H9 (cell line): Measurements from ENCODE around the gene ATAD3B. TPM values are rescaled to one million over a fixed set of nuclear protein-coding genes. Genes with fewer than 3 reads are reported as not detected.

Source experiments
- DNase-seq: peaks from one replicate; pipeline ENCODE4 v3.0.0-alpha.2; 2017
- H2AFZ ChIP-seq: one replicate; pipeline ENCODE4 v1.6.1; 2013; ENCODE audit warnings: mild to moderate bottlenecking, low read length, control low read depth, moderate library complexity
- H2AK5ac ChIP-seq: 2 replicates; pipeline ENCODE4 v1.6.1; 2013; ENCODE audit warnings: low read length, control low read depth, mixed read lengths; ENCODE audit not compliant: insufficient read length
- H2BK120ac ChIP-seq: one replicate; pipeline ENCODE4 v1.6.1; 2013; ENCODE audit warnings: low read depth, mild to moderate bottlenecking, low read length, control low read depth, inconsistent platforms; ENCODE audit not compliant: poor library complexity, severe bottlenecking
- H2BK12ac ChIP-seq: 2 replicates; pipeline ENCODE4 v1.6.1; 2013; ENCODE audit warnings: low read length, control low read depth, mixed read lengths, low read depth; ENCODE audit not compliant: insufficient read length
- H2BK15ac ChIP-seq: 2 replicates; pipeline ENCODE4 v1.6.1; 2013; ENCODE audit warnings: low read depth, low read length, control low read depth
- H2BK20ac ChIP-seq: one replicate; pipeline ENCODE4 v1.6.1; 2013; ENCODE audit warnings: low read depth, mild to moderate bottlenecking, low read length, control low read depth, inconsistent platforms; ENCODE audit not compliant: poor library complexity, severe bottlenecking
- H2BK5ac ChIP-seq: 2 replicates; pipeline ENCODE4 v1.6.1; 2013; ENCODE audit warnings: low read length, control low read depth, mixed read lengths; ENCODE audit not compliant: insufficient read length
- H3K14ac ChIP-seq: 2 replicates; pipeline ENCODE4 v1.6.1; 2013; ENCODE audit warnings: low read length, control low read depth; ENCODE audit not compliant: insufficient read depth
- H3K18ac ChIP-seq: 2 replicates; pipeline ENCODE4 v1.6.1; 2013; ENCODE audit warnings: low read depth, mild to moderate bottlenecking, mixed read lengths, low read length, control low read depth; ENCODE audit not compliant: insufficient read length
- H3K23ac ChIP-seq: 2 replicates; pipeline ENCODE4 v1.6.1; 2013; ENCODE audit warnings: low read length, control low read depth, mixed read lengths, low read depth; ENCODE audit not compliant: insufficient read length
- H3K23me2 ChIP-seq: 2 replicates; pipeline ENCODE4 v1.6.1; 2013; ENCODE audit warnings: low read depth, mild to moderate bottlenecking, mixed read lengths, low read length, control low read depth; ENCODE audit not compliant: insufficient read length, poor library complexity, severe bottlenecking
- H3K27ac ChIP-seq: 2 replicates; pipeline ENCODE4 v1.5.1; 2013; ENCODE audit warnings: low read length, control low read depth, mixed read lengths, low read depth; ENCODE audit not compliant: insufficient read length
- H3K27me3 ChIP-seq: 2 replicates; pipeline ENCODE4 v1.6.1; 2013; ENCODE audit warnings: low read length, control low read depth, inconsistent platforms; ENCODE audit not compliant: insufficient read depth
- H3K4ac ChIP-seq: 2 replicates; pipeline ENCODE4 v1.6.1; 2013; ENCODE audit warnings: low read depth, mild to moderate bottlenecking, control low read depth, inconsistent platforms, low read length, moderate library complexity
- H3K4me1 ChIP-seq: 2 replicates; pipeline ENCODE4 v1.6.1; 2013; ENCODE audit warnings: low read length, control low read depth, inconsistent platforms; ENCODE audit not compliant: insufficient read depth
- H3K4me2 ChIP-seq: 2 replicates; pipeline ENCODE4 v1.6.1; 2013; ENCODE audit warnings: low read length, control low read depth, mixed read lengths; ENCODE audit not compliant: insufficient read length, insufficient read depth
- H3K56ac ChIP-seq: 2 replicates; pipeline ENCODE4 v1.6.1; 2013; ENCODE audit warnings: low read depth, mild to moderate bottlenecking, mixed read lengths, low read length, control low read depth; ENCODE audit not compliant: insufficient read length
- H3K79me1 ChIP-seq: 2 replicates; pipeline ENCODE4 v1.6.1; 2013; ENCODE audit warnings: low read depth, mild to moderate bottlenecking, moderate library complexity, low read length, control low read depth, inconsistent platforms; ENCODE audit not compliant: insufficient read depth, poor library complexity, severe bottlenecking
- H3K79me2 ChIP-seq: 2 replicates; pipeline ENCODE4 v1.6.1; 2013; ENCODE audit warnings: low read length, control low read depth, inconsistent platforms; ENCODE audit not compliant: insufficient read depth
- H3K9ac ChIP-seq: 2 replicates; pipeline ENCODE4 v1.6.1; 2013; ENCODE audit warnings: low read length, control low read depth, mixed read lengths; ENCODE audit not compliant: insufficient read length; ENCODE audit errors: extremely low read depth
- H3K9me3 ChIP-seq: one replicate; pipeline ENCODE4 v1.6.1; 2013; ENCODE audit warnings: low read depth, low read length, inconsistent platforms; ENCODE audit not compliant: control insufficient read depth
- H3T11ph ChIP-seq: one replicate; pipeline ENCODE4 v1.6.1; 2013; ENCODE audit warnings: mild to moderate bottlenecking, low read length, control low read depth, inconsistent platforms
- H4K20me1 ChIP-seq: one replicate; pipeline ENCODE4 v1.6.1; 2013; ENCODE audit not compliant: control insufficient read depth, insufficient read length, insufficient read depth
- H4K5ac ChIP-seq: 2 replicates; pipeline ENCODE4 v1.6.1; 2013; ENCODE audit warnings: low read depth, mild to moderate bottlenecking, mixed read lengths, low read length, control low read depth; ENCODE audit not compliant: insufficient read length
- H4K8ac ChIP-seq: replicated peaks from 2 replicates; pipeline ENCODE4 v1.6.1; 2013; ENCODE audit warnings: low read length, control low read depth, mixed read lengths, low read depth; ENCODE audit not compliant: insufficient read length
- H4K91ac ChIP-seq: 2 replicates; pipeline ENCODE4 v1.6.1; 2013; ENCODE audit warnings: low read depth, mild to moderate bottlenecking, moderate library complexity, mixed read lengths, low read length, control low read depth; ENCODE audit not compliant: insufficient read length
- H3K27ac Mint-ChIP-seq, 3 experiments: 2 replicates in 2 of 3; 3 replicates in 1 of 3; pipeline ENCODE4 v1.8.0; 2020 to 2021; ENCODE audit warnings: mixed read lengths in 3 of 3, mild to moderate bottlenecking in 1 of 3, moderate library complexity in 1 of 3
- H3K27me3 Mint-ChIP-seq: 2 replicates; pipeline ENCODE4 v1.8.0; 2021; ENCODE audit warnings: low read depth, mild to moderate bottlenecking, moderate library complexity, mixed read lengths
- H3K36me3 Mint-ChIP-seq, 3 experiments: 2 replicates in 2 of 3; 3 replicates in 1 of 3; pipeline ENCODE4 v1.8.0; 2020 to 2021; ENCODE audit warnings: low read depth in 3 of 3, mixed read lengths in 3 of 3; ENCODE audit not compliant: insufficient read depth in 1 of 3
- H3K4me1 Mint-ChIP-seq, 2 experiments: 2 replicates each; pipeline ENCODE4 v1.8.0; 2020; ENCODE audit warnings: mixed read lengths in 2 of 2
- H3K4me3 Mint-ChIP-seq, 2 experiments: 2 replicates in 1 of 2; 3 replicates in 1 of 2; pipeline ENCODE4 v1.8.0; 2020 to 2021; ENCODE audit warnings: mild to moderate bottlenecking in 2 of 2, mixed read lengths in 2 of 2, moderate library complexity in 1 of 2
- H3K9me3 Mint-ChIP-seq, 2 experiments: 2 replicates in 1 of 2; 3 replicates in 1 of 2; pipeline ENCODE4 v1.8.0; 2020; ENCODE audit warnings: mild to moderate bottlenecking in 2 of 2, mixed read lengths in 2 of 2, moderate library complexity in 1 of 2
- CTCF ChIP-seq: fragments of 200-600 bp; sonication (generic); conservative IDR thresholded peaks from 3 replicates; pipeline ENCODE4 v1.8.0; 2021; ENCODE audit warnings: antibody characterized with exemption, mild to moderate bottlenecking
- WGBS: extraction: QIAGEN DNeasy Blood & Tissue Kit; methylation state at CpG from one replicate; pipeline ENCODE4 v1.1.7; 2013; ENCODE audit warnings: missing lambda C conversion rate, low lambda C conversion rate, mixed read lengths; ENCODE audit not compliant: insufficient read length; ENCODE audit errors: extremely low coverage; 5-methylcytosine and 5-hydroxymethylcytosine counted together
- total RNA-seq: library from RNA; stranded (reverse); gene quantifications from 2 replicates; pipeline ENCODE4 v1.2.1, GENCODE V29; 2021

Gene ATAD3B
- total RNA-seq, 1 experiment from 2014 or later, result 78.6 TPM

GRCh38 chr1:1439546-1440261 lies 31.9 kb upstream of the ATAD3B start:
- Histone ChIP-seq H3K79me1 (no peaks in the 10 kb centered on the region), H2BK15ac (no peak overlapping the region), H4K91ac (no peak overlapping the region), H3T11ph (no peak overlapping the region), H3K14ac (no peak overlapping the region), H3K79me2 (peaks cover 2% of the 10 kb centered on the region; the same call in 1 of the 2 replicates), H2BK12ac (no peak overlapping the region), H4K8ac (no peak overlapping the region), H3K23ac (no peak overlapping the region), H3K23me2 (peaks cover 10% of the 10 kb centered on the region), H3K27ac (no peak overlapping the region), H3K18ac (no peak overlapping the region), H2BK5ac (no peak overlapping the region), H2AK5ac (no peak overlapping the region), H3K9me3 (no peaks in the 10 kb centered on the region), H3K56ac (no peak overlapping the region), H2AFZ (no peak overlapping the region), H4K20me1 (no peaks in the 10 kb centered on the region), H3K27me3 (no peaks in the 10 kb centered on the region), H3K4ac (no peak overlapping the region), H3K4me1 (no peaks in the 10 kb centered on the region; the same call in 1 of the 2 replicates), H2BK120ac (no peak overlapping the region), H3K9ac (no peak overlapping the region), H4K5ac (no peak overlapping the region), H3K4me2 (no peak overlapping the region), H2BK20ac (no peak overlapping the region)
- Mint-ChIP-seq H3K4me3 (no peak overlapping the region), H3K27me3 (no peaks in the 10 kb centered on the region), H3K4me1 (peaks cover 10 to 13% of the 10 kb centered on the region in 2 experiments), H3K9me3 (no peaks in the 10 kb centered on the region), H3K27ac (no peak overlapping the region; a peak in 1 of 7 replicates), H3K36me3 (peaks cover 0 to 9% (median 3%) of the 10 kb centered on the region in 3 experiments; a peak in 4 of 7 replicates)
- TF ChIP-seq CTCF, result no peak
- no CpG with 5 or more reads among the region's 82 CpGs for WGBS
- no peak for DNase-seq
